MG63 (cell line): ENCODE data around the gene RUFY4. TPM values are rescaled to one million over a fixed set of nuclear protein-coding genes. Genes with fewer than 3 reads are reported as not detected.
A peak's percentile ranks its signal among the peaks of the same experiment; 100 is the strongest.
"Not testable (repeated sequence)": the region's sequence is repeated elsewhere in the genome, so short reads cannot be mapped to it uniquely, and the experiment has no call there.

Experiments used
- DNase-seq: peaks from one replicate; pipeline ENCODE4 v3.0.0-alpha.2; 2020
- H3K27me3 ChIP-seq: fragments of 250-450 bp; sonication (Bioruptor Pico); 2 replicates; pipeline ENCODE4 v1.5.1; 2020; ENCODE audit warnings: mild to moderate bottlenecking, moderate library complexity
- H3K36me3 ChIP-seq: fragments of 250-450 bp; sonication (Bioruptor Pico); 2 replicates; pipeline ENCODE4 v1.5.1; 2020; ENCODE audit warnings: mild to moderate bottlenecking, moderate library complexity
- H3K4me3 ChIP-seq: fragments of 250-450 bp; sonication (Bioruptor Pico); 2 replicates; pipeline ENCODE4 v1.5.1; 2020; ENCODE audit warnings: mild to moderate bottlenecking, moderate library complexity
- H3K9me3 ChIP-seq: fragments of 250-450 bp; sonication (Bioruptor Pico); 2 replicates; pipeline ENCODE4 v1.5.1; 2020; ENCODE audit warnings: mild to moderate bottlenecking, moderate library complexity
- total RNA-seq: library from RNA; depleted of rRNA; stranded (reverse); fragments of >200 nt; shearing (Covaris generic); gene quantifications from 2 replicates; pipeline ENCODE4 v1.2.3, GENCODE V29; 2014; ENCODE audit warnings: low replicate concordance

Gene RUFY4
- total RNA-seq, 1 experiment from 2014 or later = not detected

GRCh38 chr2:218029366-218030360 is 39.4 kb upstream of the RUFY4 start:
- no peaks in the 10 kb centered on the region for H3K27me3 ChIP-seq
- no peak overlapping the region for H3K4me3 ChIP-seq
- H3K36me3 ChIP-seq = no peaks in the 10 kb centered on the region
- DNase-seq = no peak
- no peaks in the 10 kb centered on the region for H3K9me3 ChIP-seq

GRCh38 chr2:218030409-218031195 is 38.5 kb upstream of the RUFY4 start:
- Histone ChIP-seq H3K36me3 (no peaks in the 10 kb centered on the region), H3K4me3 (no peak overlapping the region), H3K9me3 (no peaks in the 10 kb centered on the region), H3K27me3 (no peaks in the 10 kb centered on the region)
- no peak for DNase-seq

- Histone ChIP-seq H3K4me3 (no peak overlapping the region), H3K27me3 (no peaks in the 10 kb centered on the region)
- no peak for DNase-seq
Measured at GRCh38 chr2:218031261-218031660, 37.8 kb upstream of the RUFY4 start.

GRCh38 chr2:218031771-218032257 is 37.2 kb upstream of the RUFY4 start:
- no peaks in the 10 kb centered on the region for H3K27me3 ChIP-seq
- no peaks in the 10 kb centered on the region for H3K36me3 ChIP-seq
- H3K4me3 ChIP-seq = no peak overlapping the region
- DNase-seq = no peak
- no peaks in the 10 kb centered on the region for H3K9me3 ChIP-seq

More at GRCh38 chr2:218031261-218031660, 37.8 kb upstream of the RUFY4 start:
- H3K9me3 ChIP-seq = no peaks in the 10 kb centered on the region
- no peaks in the 10 kb centered on the region for H3K36me3 ChIP-seq

GRCh38 chr2:218032336-218033171 is 36.5 kb upstream of the RUFY4 start:
- Histone ChIP-seq H3K4me3 (no peak overlapping the region), H3K9me3 (no peaks in the 10 kb centered on the region), H3K27me3 (no peaks in the 10 kb centered on the region), H3K36me3 (no peaks in the 10 kb centered on the region)
- no peak for DNase-seq

- no peak overlapping the region for H3K4me3 ChIP-seq
- no peaks in the 10 kb centered on the region; the same call in 1 of the 2 replicates for H3K27me3 ChIP-seq
- DNase-seq = no peak
- no peaks in the 10 kb centered on the region for H3K9me3 ChIP-seq
- no peaks in the 10 kb centered on the region for H3K36me3 ChIP-seq
Measured at GRCh38 chr2:218033208-218033589, 35.9 kb upstream of the RUFY4 start.

- no peak for DNase-seq
- Histone ChIP-seq H3K4me3 (no peak overlapping the region), H3K36me3 (no peaks in the 10 kb centered on the region), H3K9me3 (no peaks in the 10 kb centered on the region), H3K27me3 (peaks cover 1% of the 10 kb centered on the region; the same call in 1 of the 2 replicates)
Measured at GRCh38 chr2:218033590-218034496, 35.2 kb upstream of the RUFY4 start.

- H3K9me3 ChIP-seq, H3K36me3 ChIP-seq, H3K4me3 ChIP-seq, H3K27me3 ChIP-seq: not testable (repeated sequence)
- peak; percentile 44 for DNase-seq
Measured at GRCh38 chr2:218034497-218035213, 34.4 kb upstream of the RUFY4 start.

GRCh38 chr2:218035463-218036100 is 33.5 kb upstream of the RUFY4 start:
- no peaks in the 10 kb centered on the region for H3K36me3 ChIP-seq
- no peaks in the 10 kb centered on the region for H3K9me3 ChIP-seq
- H3K4me3 ChIP-seq = no peak overlapping the region
- H3K27me3 ChIP-seq = peaks cover 2% of the 10 kb centered on the region
- no peak for DNase-seq

- peaks cover 2% of the 10 kb centered on the region for H3K27me3 ChIP-seq
- no peak for DNase-seq
- H3K36me3 ChIP-seq = no peaks in the 10 kb centered on the region
- H3K9me3 ChIP-seq = no peaks in the 10 kb centered on the region
- no peak overlapping the region for H3K4me3 ChIP-seq
Measured at GRCh38 chr2:218036371-218036770, 32.7 kb upstream of the RUFY4 start.

- Histone ChIP-seq H3K27me3 (peaks cover 11% of the 10 kb centered on the region), H3K36me3 (no peaks in the 10 kb centered on the region), H3K4me3 (no peak overlapping the region), H3K9me3 (no peaks in the 10 kb centered on the region)
- DNase-seq = no peak
Measured at GRCh38 chr2:218039171-218039570, 29.9 kb upstream of the RUFY4 start.

- Histone ChIP-seq H3K9me3 (no peaks in the 10 kb centered on the region), H3K36me3 (no peaks in the 10 kb centered on the region), H3K4me3 (no peak overlapping the region), H3K27me3 (peaks cover 11% of the 10 kb centered on the region)
- no peak for DNase-seq
Measured at GRCh38 chr2:218040883-218041282, 28.2 kb upstream of the RUFY4 start.

GRCh38 chr2:218041302-218042168 is 27.5 kb upstream of the RUFY4 start:
- no peaks in the 10 kb centered on the region for H3K36me3 ChIP-seq
- H3K9me3 ChIP-seq = no peaks in the 10 kb centered on the region
- H3K27me3 ChIP-seq = peaks cover 11% of the 10 kb centered on the region
- H3K4me3 ChIP-seq = no peak overlapping the region
- no peak for DNase-seq

- no peak for DNase-seq
- H3K27me3 ChIP-seq = peaks cover 18% of the 10 kb centered on the region
- no peaks in the 10 kb centered on the region for H3K36me3 ChIP-seq
- H3K9me3 ChIP-seq = no peaks in the 10 kb centered on the region
- no peak overlapping the region for H3K4me3 ChIP-seq
Measured at GRCh38 chr2:218043100-218043499, 26.0 kb upstream of the RUFY4 start.
